Prostate gland (tissue), 2 donors: ENCODE results near the gene FAM3B. TPM values are rescaled to one million over a fixed set of nuclear protein-coding genes. Genes with fewer than 3 reads are reported as not detected.

Source experiments
- DNase-seq: peaks from one replicate; pipeline ENCODE4 v3.0.0-alpha.2; 2019; ENCODE audit warnings: low spot score
- H3K27ac ChIP-seq, 2 donors: fragments of 200-600 bp; sonication (generic); 2 replicates each; pipeline ENCODE4 v1.5.1; 2017 to 2019
- H3K27me3 ChIP-seq: fragments of 200-600 bp; sonication (generic); replicated peaks from 2 replicates; pipeline ENCODE4 v1.5.1; 2019; ENCODE audit not compliant: insufficient read depth
- H3K36me3 ChIP-seq, 2 donors: fragments of 200-600 bp; sonication (generic); 1 replicate in 1 of 2; 2 replicates in 1 of 2; pipeline versions ENCODE4 v1.5.1 to v1.8.1; 2017 to 2019
- H3K4me1 ChIP-seq: fragments of 200-600 bp; sonication (generic); replicated peaks from 2 replicates; pipeline ENCODE4 v1.5.1; 2019
- H3K4me3 ChIP-seq, 2 donors: fragments of 200-600 bp; sonication (generic); 2 replicates each; pipeline ENCODE4 v1.5.1; 2017 to 2019
- H3K9me3 ChIP-seq: fragments of 200-600 bp; sonication (generic); 2 replicates; pipeline ENCODE4 v1.5.1; 2017
- CTCF ChIP-seq, 4 experiments: fragments of 200-600 bp in 2 of 4; fragments of 450-650 bp in 2 of 4; sonication (generic) in 2 of 4; IDR thresholded peaks; 1 replicate in 3 of 4; 2 replicates in 1 of 4; pipeline ENCODE4 v1.5.1; 2016 to 2019; ENCODE audit warnings: antibody characterized with exemption in 4 of 4, mild to moderate bottlenecking in 2 of 4, moderate library complexity in 2 of 4
- POLR2A ChIP-seq: fragments of 450-650 bp; IDR thresholded peaks from one replicate; pipeline ENCODE4 v1.6.1; 2016; ENCODE audit warnings: antibody characterized with exemption, mild to moderate bottlenecking
- POLR2AphosphoS5 ChIP-seq: sonication (generic); formaldehyde crosslinking; IDR thresholded peaks from one replicate; pipeline ENCODE4 v1.6.1; 2017; ENCODE audit warnings: antibody characterized with exemption
- WGBS: methylation state at CpG from one replicate; pipeline ENCODE4 v1.1.5; 2018; 5-methylcytosine and 5-hydroxymethylcytosine counted together
- intact Hi-C: fragments of 100-400 bp; cut with DNase I; formaldehyde crosslinking; loops from one replicate; pipeline ENCODE4 v1.14.2; 2022
- total RNA-seq, 2 donors: library from RNA; depleted of rRNA; stranded (reverse); fragments of >200 nt; gene quantifications; one replicate each; pipeline ENCODE4 v1.1.0, GENCODE V29; 2016

Gene FAM3B
- total RNA-seq, 2 donors from 2014 or later: 19.4 to 63.6 TPM

DNA sequence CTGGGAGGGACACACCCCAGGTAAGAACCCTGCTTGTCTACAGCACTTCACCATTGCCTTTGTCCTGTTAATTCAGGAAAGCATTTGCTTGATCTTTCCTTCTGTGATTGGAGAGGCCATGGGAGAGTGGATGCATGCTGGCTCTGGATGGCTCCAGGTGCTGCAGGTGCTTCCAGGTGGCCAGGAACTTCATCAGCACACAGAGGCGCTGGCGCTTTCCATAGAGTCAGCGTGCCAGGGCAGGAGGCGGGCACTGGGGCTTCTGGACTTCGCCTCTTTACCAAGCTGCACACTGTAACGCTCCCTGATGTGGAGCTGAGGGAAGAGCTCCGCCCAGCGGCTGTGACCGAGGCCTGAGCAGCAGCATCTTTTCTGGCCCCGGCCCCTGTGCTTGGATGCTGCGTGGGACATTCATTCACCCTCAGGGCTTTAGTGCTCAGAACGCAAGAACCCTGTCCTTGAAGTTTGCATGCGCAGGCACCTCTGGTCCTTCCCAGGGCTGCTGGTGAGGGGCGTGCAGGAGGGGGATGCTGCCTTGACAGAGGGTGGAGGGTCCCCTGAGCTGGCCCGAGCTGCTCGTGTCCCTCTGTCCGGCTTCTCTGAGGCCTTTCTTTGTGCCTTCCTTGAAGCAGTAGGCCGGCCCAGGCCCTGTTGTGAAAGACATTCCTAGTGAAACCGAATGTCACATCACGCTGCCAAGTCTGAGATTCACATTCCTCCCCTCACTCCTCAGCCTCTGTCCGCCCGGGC lies 43.6 kb downstream of the FAM3B start:
- no peaks in the 10 kb centered on the region for H3K36me3 ChIP-seq
- no peak overlapping the region for H3K4me3 ChIP-seq
- no peaks in the 10 kb centered on the region for H3K9me3 ChIP-seq
- no peak overlapping the region for H3K27ac ChIP-seq
- TF ChIP-seq POLR2AphosphoS5 (peak; percentile 50), CTCF (IDR thresholded peaks at IDR 0.05) (peak in 3 of 4 experiments; percentile 20 to 73 (median 45)), POLR2A (no peak)
- H3K4me1 ChIP-seq: no peaks in the 10 kb centered on the region
- DNase-seq: peak; percentile 69
- WGBS: 62% methylated on average over 22 of the region's 22 CpGs
- intact Hi-C loops: no loop called here
- H3K27me3 ChIP-seq: no peaks in the 10 kb centered on the region

- H3K9me3 ChIP-seq: no peaks in the 10 kb centered on the region
- no peaks in the 10 kb centered on the region for H3K36me3 ChIP-seq
- H3K27me3 ChIP-seq: no peaks in the 10 kb centered on the region
- H3K27ac ChIP-seq: peak overlapping the region; percentile 28 to 30
- intact Hi-C loops: no loop called here
- H3K4me1 ChIP-seq: no peaks in the 10 kb centered on the region
- H3K4me3 ChIP-seq: peak overlapping the region in 1 of 2 donors; percentile 5
- TF ChIP-seq POLR2A (no peak), POLR2AphosphoS5 (no peak), CTCF (IDR thresholded peaks at IDR 0.05) (no peak)
- DNase-seq: no peak
- 93% methylated on average over 16 of the region's 16 CpGs for WGBS
Observed at GRCh38 chr21:41361053-41361785, 44.6 kb downstream of the FAM3B start.

- TF ChIP-seq CTCF (IDR thresholded peaks at IDR 0.05): no peak
- peak; percentile 19 for TF ChIP-seq POLR2A
- H3K9me3 ChIP-seq: no peaks in the 10 kb centered on the region
- no peaks in the 10 kb centered on the region for H3K27me3 ChIP-seq
- DNase-seq: no peak
- H3K27ac ChIP-seq: peak within 1 kb of the TSS; percentile 28 to 30
- peak within 1 kb of the TSS in 1 of 2 donors; percentile 5 for H3K4me3 ChIP-seq
- H3K4me1 ChIP-seq: no peaks in the 10 kb centered on the region
- intact Hi-C loops: no loop called here
- no peaks in the 10 kb centered on the region for H3K36me3 ChIP-seq
- WGBS: 61% methylated on average over 24 of the region's 24 CpGs
Observed at GRCh38 chr21:41361786-41362604, 45.4 kb downstream of the FAM3B start, which contains the start of gene MX2. MX2 (plus strand) TSS chr21:41362027; CDS start chr21:41376907, 14,880 bp downstream.

DNA sequence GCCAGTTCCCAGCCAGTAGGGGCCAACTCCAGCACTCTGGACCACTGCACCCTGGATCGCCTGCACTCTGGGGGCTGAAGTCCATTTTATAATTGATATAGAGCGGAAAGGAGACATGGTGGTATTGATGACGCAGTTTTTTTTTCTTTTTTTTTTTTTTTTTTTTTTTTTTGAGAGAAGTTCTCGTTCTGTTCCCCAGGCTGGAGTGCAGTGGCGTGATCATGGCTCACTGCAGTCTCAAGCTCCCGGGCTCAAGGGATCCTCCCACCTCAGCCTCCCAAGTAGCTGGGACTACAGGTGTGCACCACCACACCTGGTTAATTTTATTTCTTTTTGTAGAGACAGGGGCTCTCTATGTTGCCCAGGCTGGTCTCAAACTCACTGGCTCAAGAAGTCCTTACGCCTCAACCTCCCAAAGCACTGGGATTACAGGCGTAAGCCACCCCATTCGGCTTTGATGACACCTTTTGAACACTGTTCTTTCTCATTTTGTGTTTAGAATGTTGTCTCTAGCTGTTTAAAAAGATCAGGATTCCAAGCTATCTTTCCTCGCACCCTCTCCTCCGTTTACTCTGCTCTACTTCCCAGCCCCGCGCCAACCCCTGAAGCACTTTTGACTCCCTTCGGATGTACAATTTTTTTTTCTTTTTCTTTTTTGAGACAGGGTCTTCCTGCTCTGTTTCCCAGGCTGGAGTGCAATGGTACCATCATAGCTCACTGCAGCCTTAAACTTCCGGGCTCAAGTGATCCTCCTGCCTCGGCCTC lies 46.2 kb downstream of the FAM3B start:
- Histone ChIP-seq H3K27me3 (no peaks in the 10 kb centered on the region), H3K4me1 (no peaks in the 10 kb centered on the region), H3K27ac (no peak overlapping the region), H3K4me3 (no peak overlapping the region), H3K36me3 (no peaks in the 10 kb centered on the region), H3K9me3 (no peaks in the 10 kb centered on the region)
- 92% methylated on average over 16 of the region's 16 CpGs for WGBS
- intact Hi-C loops: no loop called here
- no peak for TF ChIP-seq POLR2AphosphoS5
- no peak for TF ChIP-seq CTCF (IDR thresholded peaks at IDR 0.05)
- DNase-seq: no peak
